T-helper 17 cell (primary cell): ENCODE results near the gene LINGO3. TPM values are rescaled to one million over a fixed set of nuclear protein-coding genes. Genes with fewer than 3 reads are reported as not detected.
A peak's percentile ranks its signal among the peaks of the same experiment; 100 is the strongest.

Experiments used
- ATAC-seq: fragments of 150-1000 bp; cut with Tn5 transposase; 2 replicates; pipeline ENCODE4 v1.10.0; 2021; ENCODE audit warnings: mild to moderate bottlenecking, moderate library complexity
- DNase-seq, 3 donors: peaks; one replicate each; pipeline versions ENCODE4 v3.0.0 to v3.0.0-alpha.2; 2020 to 2021
- H3K9me3 ChIP-seq: one replicate; pipeline ENCODE4 v1.7.0; 2013; ENCODE audit warnings: low read length, mild to moderate bottlenecking; ENCODE audit not compliant: control insufficient read depth, poor library complexity, severe bottlenecking
- H3K27ac Mint-ChIP-seq: one replicate; pipeline ENCODE4 v1.8.0; 2022; ENCODE audit warnings: mild to moderate bottlenecking, moderate library complexity, mixed read lengths
- H3K27me3 Mint-ChIP-seq: one replicate; pipeline ENCODE4 v1.8.0; 2022; ENCODE audit warnings: mixed read lengths
- H3K36me3 Mint-ChIP-seq: one replicate; pipeline ENCODE4 v1.8.0; 2022; ENCODE audit warnings: low read depth, mixed read lengths
- H3K4me1 Mint-ChIP-seq: one replicate; pipeline ENCODE4 v1.8.0; 2022; ENCODE audit warnings: mild to moderate bottlenecking, mixed read lengths
- H3K4me3 Mint-ChIP-seq: one replicate; pipeline ENCODE4 v1.8.0; 2022; ENCODE audit warnings: mild to moderate bottlenecking, moderate library complexity, mixed read lengths
- total RNA-seq, 4 donors: library from RNA in 2 of 4; stranded (reverse) in 2 of 4; gene quantifications; one replicate each; pipeline ENCODE4 v1.2.3 and lab custom pipeline; 2022 to 2026

The LINGO3 gene
- total RNA-seq, 2 donors from 2014 or later, result 0.20 to 0.29 TPM

DNA sequence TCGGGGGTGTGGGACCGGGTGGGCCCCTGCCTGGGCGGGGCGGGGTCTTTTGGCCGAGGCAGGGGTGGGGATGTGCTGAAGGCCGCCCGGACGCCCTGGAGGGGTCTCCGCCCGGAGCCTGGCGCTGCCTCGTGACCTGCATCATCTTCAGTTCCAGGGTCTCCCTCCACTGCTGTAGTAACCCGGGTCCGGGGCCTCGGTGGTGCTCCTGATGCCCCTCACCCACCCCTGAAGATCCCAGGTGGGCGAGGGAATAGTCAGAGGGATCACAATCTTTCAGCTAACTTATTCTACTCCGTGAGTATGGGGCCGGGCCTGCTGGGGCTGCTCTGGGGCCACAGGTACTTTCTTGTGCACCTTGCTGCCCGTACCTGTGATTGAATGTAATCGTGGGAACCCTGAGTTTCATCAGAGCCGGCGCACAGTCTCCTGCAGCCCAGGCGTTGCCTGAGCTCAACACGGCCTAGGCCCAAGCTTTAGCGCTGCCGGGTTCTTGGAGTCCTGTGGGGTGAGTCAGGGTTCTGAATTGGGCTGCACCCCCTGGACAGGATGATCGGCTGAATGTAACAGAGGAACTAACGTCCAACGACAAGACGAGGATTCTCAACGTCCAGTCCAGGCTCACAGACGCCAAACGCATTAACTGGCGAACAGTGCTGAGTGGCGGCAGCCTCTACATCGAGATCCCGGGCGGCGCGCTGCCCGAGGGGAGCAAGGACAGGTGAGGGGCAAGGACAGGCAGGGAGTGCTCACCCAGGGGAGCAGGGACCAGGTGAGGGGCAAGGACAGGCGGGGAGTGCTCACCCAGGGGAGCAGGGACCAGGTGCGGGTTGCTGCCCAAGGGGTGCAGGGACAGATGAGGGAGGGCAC, 36.5 kb downstream of the LINGO3 start:
- ATAC-seq (no peak), DNase-seq (no peak)
- peaks cover 30% of the 10 kb centered on the region for H3K4me1 Mint-ChIP-seq
- H3K27me3 Mint-ChIP-seq, result no peaks in the 10 kb centered on the region
- H3K4me3 Mint-ChIP-seq, result peak overlapping the region; percentile 92
- H3K27ac Mint-ChIP-seq, result peak overlapping the region; percentile 94
- H3K9me3 ChIP-seq, result no peaks in the 10 kb centered on the region
- peaks cover 5% of the 10 kb centered on the region for H3K36me3 Mint-ChIP-seq

DNA sequence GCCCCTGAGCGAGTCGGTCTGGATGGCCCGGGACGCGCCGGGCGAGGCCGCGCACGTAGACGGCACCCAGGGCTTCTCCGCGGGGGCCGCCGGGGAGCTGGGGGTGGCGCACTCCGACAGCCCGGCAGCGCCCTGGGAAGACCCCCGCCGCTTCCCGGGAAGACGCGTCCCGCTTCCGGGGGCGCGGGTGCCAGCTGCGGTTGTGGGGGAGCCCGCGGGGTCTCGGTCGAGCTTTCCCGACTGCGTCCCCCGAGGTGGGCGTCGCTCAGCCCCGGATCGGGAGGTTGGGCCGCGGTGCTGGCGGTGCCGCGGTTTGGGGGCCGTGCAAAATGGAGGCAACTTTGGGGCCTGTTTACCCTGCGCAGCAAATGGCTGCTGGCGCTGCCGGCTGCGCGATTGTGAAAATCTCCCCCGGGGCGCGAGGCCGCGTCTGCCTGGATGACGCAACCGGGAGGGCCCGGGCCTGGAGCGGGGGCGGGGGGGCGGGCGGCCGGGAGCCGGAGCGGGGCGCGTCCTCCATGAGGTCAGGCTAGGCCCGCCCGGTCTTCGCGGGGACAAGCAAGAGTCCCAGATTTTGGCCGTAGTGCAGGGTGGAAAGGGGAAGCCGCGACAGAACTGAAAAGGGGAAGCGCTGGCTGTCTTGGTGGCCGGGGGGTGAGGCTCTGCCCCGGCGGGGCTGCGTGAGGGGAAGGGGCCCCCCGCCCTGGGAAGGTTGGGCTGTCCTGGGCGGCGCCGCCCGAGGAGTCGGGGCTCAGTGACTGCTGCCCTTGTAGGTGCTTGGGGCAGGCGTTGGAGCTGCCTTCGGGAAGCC, 37.3 kb downstream of the LINGO3 start:
- ATAC-seq (peak; percentile 35), DNase-seq (peak; percentile 53 to 67 (median 67))
- Mint-ChIP-seq H3K36me3 (peaks cover 5% of the 10 kb centered on the region), H3K4me3 (peak overlapping the region; percentile 92), H3K4me1 (peaks cover 33% of the 10 kb centered on the region), H3K27ac (peak overlapping the region; percentile 94), H3K27me3 (no peaks in the 10 kb centered on the region)
- no peaks in the 10 kb centered on the region for H3K9me3 ChIP-seq

DNA sequence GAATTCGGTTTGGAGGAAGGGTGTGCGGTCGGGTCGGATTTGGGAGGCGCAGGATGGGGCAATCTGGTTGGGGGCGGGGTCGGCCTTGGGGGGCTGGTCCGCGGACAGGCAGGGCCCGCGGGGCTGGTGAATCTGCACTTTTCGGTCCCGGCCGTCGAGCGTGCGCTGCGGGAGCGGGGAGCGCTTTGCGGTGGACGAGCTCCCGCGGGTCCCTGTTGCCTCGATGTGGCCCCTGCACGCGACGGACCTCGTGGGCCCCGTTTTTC, 37.9 kb downstream of the LINGO3 start:
- H3K4me1 Mint-ChIP-seq, result peaks cover 32% of the 10 kb centered on the region

DNA sequence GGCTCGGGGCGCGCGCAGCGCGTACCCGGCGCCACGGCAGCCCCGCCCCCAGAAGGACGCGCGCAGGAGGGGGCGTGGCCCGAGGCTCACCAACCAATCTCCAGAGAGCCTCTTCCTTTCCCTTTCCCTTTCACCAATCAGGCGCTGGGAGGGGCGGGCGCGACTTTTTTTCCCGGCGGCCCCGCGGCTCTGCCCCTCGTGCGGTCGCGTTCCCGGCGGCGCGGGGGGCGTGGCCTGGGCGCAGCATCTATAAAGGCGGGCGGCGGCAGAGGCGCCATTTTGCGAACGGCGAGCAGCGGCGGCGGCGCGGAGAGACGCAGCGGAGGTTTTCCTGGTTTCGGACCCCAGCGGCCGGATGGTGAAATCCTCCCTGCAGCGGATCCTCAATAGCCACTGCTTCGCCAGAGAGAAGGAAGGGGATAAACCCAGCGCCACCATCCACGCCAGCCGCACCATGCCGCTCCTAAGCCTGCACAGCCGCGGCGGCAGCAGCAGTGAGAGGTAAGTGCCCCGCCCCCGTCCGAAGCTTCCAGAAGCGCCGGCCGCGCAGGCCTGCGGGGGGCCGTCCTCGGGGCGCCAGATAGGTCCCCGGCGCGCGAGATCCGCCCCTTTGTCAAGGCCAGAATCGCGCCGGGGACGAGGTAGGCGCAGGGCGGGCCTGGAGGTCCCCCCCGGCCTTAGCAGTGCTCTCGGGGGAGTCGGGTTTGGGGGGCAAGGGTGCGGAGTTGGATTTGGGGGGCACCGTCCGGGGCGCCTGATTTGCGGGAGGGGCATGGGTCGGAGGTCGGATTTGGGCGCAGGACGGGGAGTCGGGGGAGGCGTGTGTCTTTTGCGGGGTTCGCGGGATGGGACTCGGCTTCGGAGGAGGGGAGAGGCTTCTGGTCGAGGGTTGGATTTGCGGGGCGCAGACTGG, 38.5 kb downstream of the LINGO3 start:
- H3K36me3 Mint-ChIP-seq, result peaks cover 5% of the 10 kb centered on the region
- no peaks in the 10 kb centered on the region for H3K9me3 ChIP-seq
- H3K27ac Mint-ChIP-seq, result peak overlapping the region; percentile 94
- H3K27me3 Mint-ChIP-seq, result no peaks in the 10 kb centered on the region
- peak; percentile 97 to 99 (median 99) for DNase-seq
- peaks cover 29% of the 10 kb centered on the region for H3K4me1 Mint-ChIP-seq
- peak overlapping the region; percentile 92 for H3K4me3 Mint-ChIP-seq
- peak; percentile 85 for ATAC-seq

More for the DNA sequence above, 37.9 kb downstream of the LINGO3 start:
- Mint-ChIP-seq H3K27ac (peak overlapping the region; percentile 94), H3K27me3 (no peaks in the 10 kb centered on the region), H3K36me3 (peaks cover 5% of the 10 kb centered on the region), H3K4me3 (peak overlapping the region; percentile 92)
- H3K9me3 ChIP-seq, result no peaks in the 10 kb centered on the region
- DNase-seq (no peak), ATAC-seq (no peak)

DNA sequence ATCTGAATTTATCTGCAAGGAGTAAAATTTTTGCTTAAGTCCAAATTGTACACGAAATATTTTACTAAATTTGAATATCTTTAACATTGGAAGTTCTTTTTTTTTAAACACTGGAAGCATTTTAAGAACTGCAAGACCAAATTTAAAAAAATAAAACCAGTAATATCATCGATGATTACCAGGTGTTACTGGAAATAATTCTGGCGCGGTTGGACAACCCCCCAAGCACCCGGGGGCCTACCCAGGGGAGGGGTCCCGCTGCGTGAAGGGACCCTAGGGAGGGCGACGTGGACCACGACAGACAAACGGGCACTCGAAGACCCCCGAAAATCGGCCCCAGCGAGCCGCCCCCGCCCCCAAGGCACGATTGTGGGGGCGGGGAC, 39.1 kb downstream of the LINGO3 start:
- Mint-ChIP-seq H3K4me1 (peaks cover 25% of the 10 kb centered on the region), H3K27ac (peak overlapping the region; percentile 94), H3K4me3 (peak overlapping the region; percentile 92), H3K27me3 (no peaks in the 10 kb centered on the region), H3K36me3 (peaks cover 5% of the 10 kb centered on the region)
- DNase-seq (no peak), ATAC-seq (no peak)
- no peaks in the 10 kb centered on the region for H3K9me3 ChIP-seq

DNA sequence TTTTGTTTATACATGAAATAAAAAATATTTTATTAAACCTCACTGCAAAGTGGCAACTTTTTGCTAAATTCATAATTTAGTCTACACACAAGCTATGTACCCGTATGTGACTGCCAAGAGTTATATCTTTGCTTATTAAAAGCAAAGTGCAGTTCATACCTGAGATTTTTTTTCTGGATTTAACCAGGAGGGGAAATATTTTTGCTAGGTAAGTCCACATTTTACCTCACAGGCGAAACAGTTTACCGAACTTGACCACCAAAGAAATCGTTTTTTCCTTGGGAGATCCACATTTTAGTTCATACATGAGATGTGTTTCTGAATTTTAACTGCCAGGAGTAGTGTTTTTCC, 39.5 kb downstream of the LINGO3 start:
- DNase-seq, result no peak
- H3K4me3 Mint-ChIP-seq, result peak overlapping the region; percentile 92
- H3K27ac Mint-ChIP-seq, result peak overlapping the region; percentile 94
- no peaks in the 10 kb centered on the region for H3K27me3 Mint-ChIP-seq
- no peaks in the 10 kb centered on the region for H3K9me3 ChIP-seq
- peaks cover 22% of the 10 kb centered on the region for H3K4me1 Mint-ChIP-seq
- peaks cover 5% of the 10 kb centered on the region for H3K36me3 Mint-ChIP-seq
- ATAC-seq, result no peak

DNA sequence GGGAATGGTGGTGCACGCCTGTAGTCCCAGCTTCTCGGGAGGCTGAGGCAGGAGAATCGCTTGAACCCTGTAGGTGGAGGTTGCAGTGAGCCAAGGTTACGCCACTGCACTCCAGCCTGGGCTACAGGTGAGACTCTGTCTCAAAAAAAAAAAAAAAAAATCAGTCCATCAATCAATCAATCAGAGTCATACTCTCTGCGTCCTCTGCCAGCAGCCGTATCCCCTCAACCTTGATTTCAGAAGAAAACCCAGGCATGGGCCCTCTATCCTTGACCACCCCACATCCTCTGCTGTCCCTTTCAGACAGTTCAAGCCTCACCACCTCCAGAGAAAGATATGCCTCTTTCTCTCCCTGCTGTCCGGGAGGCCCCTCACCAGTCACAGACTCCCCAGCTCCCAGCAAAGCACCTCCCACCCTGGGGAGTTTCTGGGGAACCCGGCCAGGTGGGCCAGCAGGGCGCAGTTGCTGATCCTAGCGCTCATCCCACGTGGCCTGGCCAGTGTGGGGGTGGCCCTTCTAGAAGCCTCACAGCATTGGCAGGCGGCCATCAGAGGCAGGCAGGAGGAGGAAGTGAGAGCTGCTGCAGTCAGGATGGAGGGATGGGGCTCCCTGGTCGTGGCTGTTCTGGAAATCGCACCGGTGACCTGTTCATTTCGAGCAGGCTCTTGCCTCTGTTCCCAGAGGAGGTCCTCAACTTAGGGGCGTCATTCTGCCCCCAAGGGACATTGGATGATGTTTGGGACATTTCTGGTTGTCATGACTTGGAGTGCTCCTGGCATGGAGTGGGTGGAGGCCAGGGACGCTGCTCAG, 41.6 kb downstream of the LINGO3 start:
- ATAC-seq (no peak), DNase-seq (no peak)
- Mint-ChIP-seq H3K4me1 (peaks cover 11% of the 10 kb centered on the region), H3K36me3 (peaks cover 2% of the 10 kb centered on the region), H3K27ac (no peak overlapping the region), H3K27me3 (no peaks in the 10 kb centered on the region), H3K4me3 (no peak overlapping the region)
- H3K9me3 ChIP-seq, result no peaks in the 10 kb centered on the region

DNA sequence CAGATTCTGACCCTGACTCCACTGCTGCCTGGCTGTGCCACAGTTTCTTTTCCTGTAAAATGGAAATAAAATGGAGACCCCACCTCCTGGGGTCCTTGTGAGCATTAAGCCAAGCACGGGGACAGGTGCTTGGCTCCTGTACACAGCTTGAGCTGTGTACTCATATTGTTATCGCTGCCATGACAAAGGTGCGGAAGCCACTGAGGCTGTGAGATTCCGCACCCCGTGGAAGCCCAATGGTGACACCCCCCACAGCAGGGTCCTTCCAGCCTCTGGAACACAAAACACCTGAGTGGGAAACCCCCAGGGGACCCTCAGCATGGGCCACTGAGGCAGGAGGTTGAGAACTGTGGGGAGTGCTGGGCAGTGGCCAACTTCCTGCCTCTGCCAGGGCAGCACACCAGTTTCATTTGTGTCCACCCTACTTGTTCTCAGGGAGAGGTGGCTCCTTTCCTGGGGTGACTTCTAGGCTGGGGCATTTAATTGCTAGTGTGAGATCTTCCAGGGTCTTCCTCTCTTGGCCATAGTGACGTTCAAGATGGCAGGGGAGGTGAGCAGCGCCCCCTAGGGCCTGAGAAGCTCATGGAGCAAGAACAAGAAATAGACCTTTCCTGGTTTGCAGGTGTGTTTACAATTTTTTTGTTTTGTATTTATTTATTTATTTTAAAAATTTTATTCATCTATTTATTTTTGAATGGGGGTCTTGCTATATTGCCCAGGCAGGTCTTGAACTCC, 46.3 kb downstream of the LINGO3 start:
- ATAC-seq, result no peak
- H3K27ac Mint-ChIP-seq, result peak overlapping the region; percentile 96
- peak in 1 of 3 donors; percentile 45 for DNase-seq

DNA sequence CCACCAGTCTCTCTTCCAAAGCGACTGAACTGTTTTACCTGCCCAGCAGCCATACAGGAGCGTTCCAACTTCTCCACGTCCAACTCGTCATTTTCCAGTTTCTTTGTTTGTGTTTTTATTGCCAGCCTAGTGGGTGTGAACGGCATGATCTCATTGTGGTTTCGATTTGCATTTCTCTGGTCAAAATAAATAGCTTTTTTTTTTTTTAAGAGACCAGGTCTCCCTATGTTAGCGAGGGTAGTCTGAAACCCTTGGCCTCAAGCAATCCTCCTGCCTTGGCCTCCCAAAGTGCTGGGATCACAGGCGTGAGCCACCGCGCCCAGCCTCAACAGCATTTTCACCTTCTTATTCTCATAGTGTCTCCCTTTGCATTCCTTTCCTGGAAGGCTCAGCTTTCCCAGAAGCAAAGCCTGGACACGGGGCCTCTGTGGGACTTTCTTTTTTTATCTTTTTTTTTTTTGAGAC, 47.6 kb downstream of the LINGO3 start:
- ATAC-seq (peak; percentile 26), DNase-seq (no peak)
- Mint-ChIP-seq H3K27ac (peak overlapping the region; percentile 96), H3K4me3 (peak overlapping the region; percentile 82), H3K36me3 (peaks cover 2% of the 10 kb centered on the region), H3K4me1 (peaks cover 6% of the 10 kb centered on the region), H3K27me3 (no peaks in the 10 kb centered on the region)
- H3K9me3 ChIP-seq, result no peaks in the 10 kb centered on the region

More for the DNA sequence above, 46.3 kb downstream of the LINGO3 start:
- peaks cover 2% of the 10 kb centered on the region for H3K36me3 Mint-ChIP-seq
- no peaks in the 10 kb centered on the region for H3K27me3 Mint-ChIP-seq
- H3K4me1 Mint-ChIP-seq, result peaks cover 10% of the 10 kb centered on the region
- H3K4me3 Mint-ChIP-seq, result peak overlapping the region; percentile 55
- no peaks in the 10 kb centered on the region for H3K9me3 ChIP-seq

DNA sequence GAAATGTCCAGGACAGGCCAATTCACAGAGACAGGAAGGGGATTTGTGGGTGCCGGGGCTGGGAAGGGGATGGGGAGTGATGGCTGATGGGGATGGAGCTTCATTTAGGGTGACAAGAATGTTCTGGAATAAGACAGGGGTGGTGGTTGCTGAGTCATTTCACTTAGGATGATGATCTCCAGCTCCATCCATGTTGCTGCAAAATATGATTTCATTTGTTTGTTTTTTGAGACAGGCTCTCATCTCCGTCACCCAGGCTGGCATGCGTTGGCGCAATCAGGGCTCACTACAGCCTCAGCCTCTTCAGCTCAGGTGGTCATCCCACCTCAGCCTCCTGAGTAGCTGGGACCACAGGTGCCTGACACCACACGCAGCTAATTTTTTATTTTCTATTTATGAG, 48.6 kb downstream of the LINGO3 start:
- peaks cover 6% of the 10 kb centered on the region for H3K4me1 Mint-ChIP-seq

More for the DNA sequence above, 48.6 kb downstream of the LINGO3 start:
- ATAC-seq (no peak), DNase-seq (no peak)
- no peaks in the 10 kb centered on the region for H3K9me3 ChIP-seq
- Mint-ChIP-seq H3K27ac (peak overlapping the region; percentile 96), H3K36me3 (peaks cover 2% of the 10 kb centered on the region), H3K4me3 (peak overlapping the region; percentile 52), H3K27me3 (no peaks in the 10 kb centered on the region)
